Activated naive CD8-positive, alpha-beta T cell treated with anti-CD3 and anti-CD28 coated beads, Interleukin-2, amount 10 ng/mL, durations not matched to agents 7 days and 5 days (primary cell): ENCODE measurements around the gene IGF2R. TPM values are rescaled to one million over a fixed set of nuclear protein-coding genes. Genes with fewer than 3 reads are reported as not detected.
A peak's percentile ranks its signal among the peaks of the same experiment; 100 is the strongest.

ENCODE experiments used
- ATAC-seq: fragments of 150-1000 bp; cut with Tn5 transposase; one replicate; pipeline ENCODE4 v1.10.0; 2021; ENCODE audit warnings: low read depth, moderate library complexity
- POLR2A ChIA-PET: fragments of 350-600 bp; sonication (Branson Sonifier 250); formaldehyde crosslinking; loops from one replicate; lab custom pipeline; 2021; ENCODE audit warnings: antibody characterized with exemption; lab: Charles Lee
- DNase-seq: peaks from one replicate; pipeline ENCODE4 v3.0.0; 2021
- H3K27ac Mint-ChIP-seq: one replicate; pipeline ENCODE4 v1.8.0; 2022; ENCODE audit warnings: mild to moderate bottlenecking, mixed read lengths
- H3K27me3 Mint-ChIP-seq: one replicate; pipeline ENCODE4 v1.8.0; 2022; ENCODE audit warnings: mild to moderate bottlenecking, moderate library complexity, mixed read lengths
- H3K36me3 Mint-ChIP-seq: one replicate; pipeline ENCODE4 v1.8.0; 2021; ENCODE audit warnings: mild to moderate bottlenecking, mixed read lengths
- H3K4me1 Mint-ChIP-seq: one replicate; pipeline ENCODE4 v1.8.0; 2021; ENCODE audit warnings: mixed read lengths
- H3K4me3 Mint-ChIP-seq: one replicate; pipeline ENCODE4 v1.8.0; 2022; ENCODE audit warnings: mild to moderate bottlenecking, moderate library complexity, mixed read lengths
- H3K9me3 Mint-ChIP-seq: one replicate; pipeline ENCODE4 v1.8.0; 2021; ENCODE audit warnings: mixed read lengths
- total RNA-seq, 2 experiments: library from RNA; stranded (reverse); gene quantifications; one replicate each; pipeline ENCODE4 v1.2.3, GENCODE V29; 2021

Gene IGF2R
- total RNA-seq, 2 experiments from 2014 or later, result 75.0 to 77.7 TPM

DNA sequence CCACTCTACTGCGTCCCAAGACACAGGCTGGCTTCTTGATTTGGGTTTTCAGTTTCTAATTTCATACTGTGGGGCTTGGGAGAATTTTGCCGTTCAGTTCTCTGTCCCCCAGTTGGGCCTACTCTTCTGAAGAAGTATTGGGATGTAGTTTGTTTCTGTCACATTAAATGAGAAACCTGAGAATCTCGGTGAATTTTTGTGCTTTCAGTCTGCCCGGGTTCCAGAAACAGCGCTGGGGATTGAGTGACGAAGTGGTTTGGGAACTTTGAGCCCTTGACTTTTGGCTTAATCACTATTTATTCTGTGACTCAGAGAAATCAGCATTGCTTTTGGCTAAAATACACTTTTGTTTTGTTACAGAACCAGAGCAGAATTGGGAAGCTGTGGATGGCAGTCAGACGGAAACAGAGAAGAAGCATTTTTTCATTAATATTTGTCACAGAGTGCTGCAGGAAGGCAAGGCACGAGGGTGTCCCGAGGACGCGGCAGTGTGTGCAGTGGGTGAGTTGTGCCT, 74.0 kb downstream of the IGF2R start:
- Mint-ChIP-seq H3K27ac (no peak overlapping the region), H3K4me3 (no peak overlapping the region)

DNA sequence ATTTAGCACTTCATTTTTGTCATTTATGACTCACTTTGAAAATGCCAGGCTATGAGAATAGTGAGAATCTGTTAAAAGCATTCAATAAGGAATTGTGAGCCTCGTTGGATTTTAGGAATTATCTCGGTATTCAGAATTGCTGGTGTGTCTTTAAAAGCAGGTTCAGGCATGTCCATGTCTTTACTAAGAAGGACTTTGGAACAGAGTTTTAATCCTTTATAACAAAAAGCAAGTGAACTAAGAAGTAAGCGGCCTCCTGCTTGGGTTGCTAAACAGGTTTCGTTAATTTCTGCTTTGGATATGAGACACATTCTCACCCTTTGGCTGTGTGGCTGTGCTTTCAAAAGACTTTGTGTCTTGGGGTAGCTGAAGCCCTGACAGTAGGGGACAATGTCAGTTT, 74.9 kb downstream of the IGF2R start:
- H3K4me1 Mint-ChIP-seq, result peaks cover 16% of the 10 kb centered on the region
- no peaks in the 10 kb centered on the region for H3K9me3 Mint-ChIP-seq
- DNase-seq (no peak), ATAC-seq (no peak)
- H3K27ac Mint-ChIP-seq, result no peak overlapping the region
- H3K4me3 Mint-ChIP-seq, result no peak overlapping the region
- POLR2A ChIA-PET, result no interaction called here
- no peaks in the 10 kb centered on the region for H3K27me3 Mint-ChIP-seq
- peaks cover 43% of the 10 kb centered on the region for H3K36me3 Mint-ChIP-seq

More for the DNA sequence above, 74.0 kb downstream of the IGF2R start:
- peaks cover 23% of the 10 kb centered on the region for H3K4me1 Mint-ChIP-seq
- H3K9me3 Mint-ChIP-seq, result no peaks in the 10 kb centered on the region
- ATAC-seq (no peak), DNase-seq (no peak)
- peaks cover 38% of the 10 kb centered on the region for H3K36me3 Mint-ChIP-seq
- POLR2A ChIA-PET, result no interaction called here
- no peaks in the 10 kb centered on the region for H3K27me3 Mint-ChIP-seq

- Mint-ChIP-seq H3K27ac (no peak overlapping the region), H3K27me3 (no peaks in the 10 kb centered on the region), H3K9me3 (no peaks in the 10 kb centered on the region), H3K36me3 (peaks cover 50% of the 10 kb centered on the region), H3K4me1 (peaks cover 11% of the 10 kb centered on the region), H3K4me3 (no peak overlapping the region)
- DNase-seq (no peak), ATAC-seq (no peak)
- POLR2A ChIA-PET, result no interaction called here
These were observed 75.8 kb downstream of the IGF2R start for GRCh38 chr6:160044687-160045086.

DNA sequence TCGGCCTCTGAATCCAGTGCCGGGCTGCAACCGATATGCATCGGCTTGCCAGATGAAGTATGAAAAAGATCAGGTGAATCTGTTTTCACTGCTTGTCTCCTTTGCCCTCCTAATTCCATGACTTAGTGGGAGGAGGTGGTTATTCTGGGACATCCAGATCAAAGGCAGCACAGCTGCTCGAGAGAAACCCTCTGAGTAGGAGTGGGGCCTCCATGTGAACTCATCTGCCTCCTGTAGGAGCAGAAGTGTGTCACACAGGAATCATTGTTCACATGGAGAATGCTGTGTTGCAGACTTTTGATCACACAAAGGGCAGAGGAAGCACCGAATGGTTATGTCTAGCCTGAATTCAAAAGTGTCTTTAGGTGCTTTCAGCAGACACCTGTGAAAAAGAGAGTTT, 79.6 kb downstream of the IGF2R start:
- ATAC-seq (no peak), DNase-seq (no peak)
- no peaks in the 10 kb centered on the region for H3K9me3 Mint-ChIP-seq
- H3K27me3 Mint-ChIP-seq, result no peaks in the 10 kb centered on the region
- POLR2A ChIA-PET, result no interaction called here
- H3K36me3 Mint-ChIP-seq, result peaks cover 59% of the 10 kb centered on the region
- no peak overlapping the region for H3K4me3 Mint-ChIP-seq
- H3K27ac Mint-ChIP-seq, result no peak overlapping the region
- H3K4me1 Mint-ChIP-seq, result peaks cover 11% of the 10 kb centered on the region

GRCh38 chr6:160049346-160049745, 80.5 kb downstream of the IGF2R start:
- H3K27me3 Mint-ChIP-seq, result no peaks in the 10 kb centered on the region
- no peak overlapping the region for H3K4me3 Mint-ChIP-seq
- no peak overlapping the region for H3K27ac Mint-ChIP-seq
- DNase-seq, result no peak
- POLR2A ChIA-PET, result no interaction called here
- peaks cover 12% of the 10 kb centered on the region for H3K4me1 Mint-ChIP-seq
- peaks cover 61% of the 10 kb centered on the region for H3K36me3 Mint-ChIP-seq
- no peak for ATAC-seq
- H3K9me3 Mint-ChIP-seq, result no peaks in the 10 kb centered on the region

GRCh38 chr6:160050022-160050421, 81.1 kb downstream of the IGF2R start:
- H3K27ac Mint-ChIP-seq, result no peak overlapping the region
- no peaks in the 10 kb centered on the region for H3K27me3 Mint-ChIP-seq
- no peak overlapping the region for H3K4me3 Mint-ChIP-seq
- no peak for ATAC-seq
- H3K9me3 Mint-ChIP-seq, result no peaks in the 10 kb centered on the region
- peaks cover 58% of the 10 kb centered on the region for H3K36me3 Mint-ChIP-seq
- POLR2A ChIA-PET, result no interaction called here
- DNase-seq, result no peak
- peaks cover 15% of the 10 kb centered on the region for H3K4me1 Mint-ChIP-seq

- Mint-ChIP-seq H3K9me3 (no peaks in the 10 kb centered on the region), H3K36me3 (peaks cover 59% of the 10 kb centered on the region), H3K27me3 (no peaks in the 10 kb centered on the region), H3K27ac (no peak overlapping the region), H3K4me1 (peaks cover 22% of the 10 kb centered on the region), H3K4me3 (peak overlapping the region; percentile 2)
- POLR2A ChIA-PET, result no interaction called here
- ATAC-seq, result peak; percentile 41
- no peak for DNase-seq
These were observed 82.5 kb downstream of the IGF2R start for GRCh38 chr6:160051390-160051789.

- Mint-ChIP-seq H3K36me3 (peaks cover 58% of the 10 kb centered on the region), H3K27me3 (no peaks in the 10 kb centered on the region), H3K4me1 (peaks cover 32% of the 10 kb centered on the region), H3K27ac (peak overlapping the region; percentile 42), H3K4me3 (no peak overlapping the region), H3K9me3 (no peaks in the 10 kb centered on the region)
- no peak for ATAC-seq
- POLR2A ChIA-PET, result no interaction called here
- DNase-seq, result no peak
These were observed 85.4 kb downstream of the IGF2R start for GRCh38 chr6:160054271-160054670.

DNA sequence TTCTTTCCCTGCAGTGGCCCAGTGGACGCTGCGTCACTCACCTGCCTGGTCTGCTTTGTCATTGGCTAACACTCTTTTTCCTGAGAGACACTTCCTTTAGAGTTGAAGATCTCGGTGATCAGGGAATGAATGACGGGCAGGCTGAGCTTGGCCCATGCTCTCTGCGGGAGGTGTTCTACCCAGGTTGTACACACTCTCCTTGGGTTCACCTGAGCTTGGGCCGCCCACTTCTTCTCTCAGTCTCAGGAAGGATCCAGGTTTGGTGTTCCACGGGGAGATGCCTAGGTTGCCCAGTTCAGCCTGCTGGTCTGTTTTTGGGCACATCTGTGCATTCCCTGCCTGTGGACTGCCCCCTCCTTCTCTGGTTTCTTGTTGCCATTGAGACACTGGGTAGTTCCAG, 86.0 kb downstream of the IGF2R start:
- H3K27me3 Mint-ChIP-seq, result no peaks in the 10 kb centered on the region
- no peak for ATAC-seq
- no peak overlapping the region for H3K27ac Mint-ChIP-seq
- H3K4me3 Mint-ChIP-seq, result no peak overlapping the region
- peaks cover 32% of the 10 kb centered on the region for H3K4me1 Mint-ChIP-seq
- no peaks in the 10 kb centered on the region for H3K9me3 Mint-ChIP-seq
- POLR2A ChIA-PET, result no interaction called here
- no peak for DNase-seq
- H3K36me3 Mint-ChIP-seq, result peaks cover 55% of the 10 kb centered on the region

- H3K27ac Mint-ChIP-seq, result no peak overlapping the region
- H3K9me3 Mint-ChIP-seq, result no peaks in the 10 kb centered on the region
- no peak for DNase-seq
- POLR2A ChIA-PET, result no interaction called here
- no peak overlapping the region for H3K4me3 Mint-ChIP-seq
- peaks cover 52% of the 10 kb centered on the region for H3K36me3 Mint-ChIP-seq
- no peaks in the 10 kb centered on the region for H3K27me3 Mint-ChIP-seq
- ATAC-seq, result no peak
- peaks cover 32% of the 10 kb centered on the region for H3K4me1 Mint-ChIP-seq
These were observed 86.5 kb downstream of the IGF2R start for GRCh38 chr6:160055378-160055777.

DNA sequence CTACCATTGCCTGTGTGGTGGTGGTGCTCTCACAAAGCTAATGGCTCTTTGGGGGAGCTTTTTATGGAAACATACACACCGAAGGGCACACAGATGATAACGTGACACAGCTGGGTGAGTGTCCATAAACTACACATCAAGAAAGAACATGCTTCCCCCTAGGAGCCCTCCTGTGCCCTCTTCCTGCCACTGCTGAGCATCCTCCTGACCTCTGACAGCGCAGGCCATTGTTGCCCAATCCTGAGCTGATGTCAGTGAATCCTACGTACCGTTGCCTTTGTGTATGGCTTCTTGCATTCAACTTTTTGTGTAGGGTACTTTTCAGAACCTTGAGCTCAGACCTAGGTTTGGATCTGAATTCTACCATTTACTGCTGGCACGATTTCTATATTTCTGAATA, 86.9 kb downstream of the IGF2R start:
- Mint-ChIP-seq H3K36me3 (peaks cover 48% of the 10 kb centered on the region), H3K4me1 (peaks cover 29% of the 10 kb centered on the region), H3K4me3 (no peak overlapping the region), H3K9me3 (no peaks in the 10 kb centered on the region), H3K27ac (no peak overlapping the region), H3K27me3 (no peaks in the 10 kb centered on the region)
- POLR2A ChIA-PET, result no interaction called here
- DNase-seq (no peak), ATAC-seq (no peak)

DNA sequence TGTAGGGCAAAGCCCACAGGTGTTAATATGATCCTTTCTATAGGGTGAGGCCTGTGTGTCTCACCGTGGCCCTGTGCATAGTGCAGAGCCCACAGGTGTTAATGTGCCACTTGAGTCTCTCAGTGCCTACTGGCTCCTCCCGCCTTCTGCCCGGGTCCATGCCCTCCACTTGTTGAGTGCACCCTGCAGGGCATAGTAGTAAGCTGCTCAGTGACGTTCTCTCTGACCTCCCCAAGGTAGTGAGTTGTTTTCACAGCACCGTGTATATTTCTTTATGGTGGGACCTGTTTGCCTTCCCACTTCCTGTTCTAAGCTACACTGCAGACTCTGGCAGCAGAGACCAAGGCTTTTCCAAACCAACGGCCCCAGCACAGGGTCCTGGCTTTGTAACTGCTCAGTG, 88.2 kb downstream of the IGF2R start:
- peaks cover 22% of the 10 kb centered on the region for H3K4me1 Mint-ChIP-seq
- no peaks in the 10 kb centered on the region for H3K27me3 Mint-ChIP-seq
- no peaks in the 10 kb centered on the region for H3K9me3 Mint-ChIP-seq
- POLR2A ChIA-PET, result no interaction called here
- peak overlapping the region; percentile 78 for H3K27ac Mint-ChIP-seq
- H3K36me3 Mint-ChIP-seq, result peaks cover 44% of the 10 kb centered on the region
- no peak for DNase-seq
- peak; percentile 67 for ATAC-seq
- no peak overlapping the region for H3K4me3 Mint-ChIP-seq

GRCh38 chr6:160058603-160059215, 89.8 kb downstream of the IGF2R start:
- no peaks in the 10 kb centered on the region for H3K27me3 Mint-ChIP-seq
- H3K4me3 Mint-ChIP-seq, result no peak overlapping the region
- H3K4me1 Mint-ChIP-seq, result peaks cover 22% of the 10 kb centered on the region
- peaks cover 43% of the 10 kb centered on the region for H3K36me3 Mint-ChIP-seq
- no peak overlapping the region for H3K27ac Mint-ChIP-seq
- POLR2A ChIA-PET, result no interaction called here
- DNase-seq (no peak), ATAC-seq (no peak)
- H3K9me3 Mint-ChIP-seq, result no peaks in the 10 kb centered on the region

GRCh38 chr6:160060221-160060620, 91.3 kb downstream of the IGF2R start:
- H3K4me3 Mint-ChIP-seq, result no peak overlapping the region

More at GRCh38 chr6:160060221-160060620, 91.3 kb downstream of the IGF2R start:
- no peaks in the 10 kb centered on the region for H3K27me3 Mint-ChIP-seq
- peaks cover 46% of the 10 kb centered on the region for H3K36me3 Mint-ChIP-seq
- ATAC-seq, result no peak
- DNase-seq, result no peak
- H3K9me3 Mint-ChIP-seq, result no peaks in the 10 kb centered on the region
- POLR2A ChIA-PET, result interaction anchor here (0.6 kb wide), 1 partner anchor 1359 kb away, joined by 3 read pairs; no protein-coding TSS in a partner anchor
- H3K4me1 Mint-ChIP-seq, result peaks cover 16% of the 10 kb centered on the region
- no peak overlapping the region for H3K27ac Mint-ChIP-seq
